NOMO-1 treated with DMSO at 0.1 percent for 48 hours (cell line): Measurements from ENCODE around the gene VMP1.
"Not testable (repeated sequence)": the region's sequence is repeated elsewhere in the genome, so short reads cannot be mapped to it uniquely, and the experiment has no call there.

Source experiments
- DNase-seq: peaks from one replicate; lab custom pipeline; 2025; ENCODE audit not compliant: unreplicated experiment; lab: John Stamatoyannopoulos, UW

The VMP1 gene

GRCh38 chr17:59806322-59806721 lies 98.9 kb downstream of the VMP1 start:
- not testable (repeated sequence) for DNase-seq

GRCh38 chr17:59807892-59808509 lies 100.5 kb downstream of the VMP1 start:
- DNase-seq: no peak

GRCh38 chr17:59810894-59811153 lies 103.4 kb downstream of the VMP1 start:
- no peak for DNase-seq

- DNase-seq: no peak
Measured at GRCh38 chr17:59811209-59811608, 103.8 kb downstream of the VMP1 start.

GRCh38 chr17:59812139-59812538 lies 104.7 kb downstream of the VMP1 start:
- DNase-seq: no peak

- DNase-seq: no peak
Measured at GRCh38 chr17:59814276-59814675, 106.8 kb downstream of the VMP1 start.

GRCh38 chr17:59814685-59815084 lies 107.2 kb downstream of the VMP1 start:
- DNase-seq: no peak

GRCh38 chr17:59815965-59816364 lies 108.5 kb downstream of the VMP1 start:
- no peak for DNase-seq

- no peak for DNase-seq
Measured at GRCh38 chr17:59825533-59826322, 118.3 kb downstream of the VMP1 start.

- no peak for DNase-seq
Measured at GRCh38 chr17:59826706-59827453, 119.4 kb downstream of the VMP1 start.

GRCh38 chr17:59827721-59828477 lies 120.4 kb downstream of the VMP1 start:
- DNase-seq: no peak

GRCh38 chr17:59828478-59828760 lies 121.0 kb downstream of the VMP1 start:
- no peak for DNase-seq

- not testable (repeated sequence) for DNase-seq
Measured at GRCh38 chr17:59828819-59829216, 121.4 kb downstream of the VMP1 start.

- DNase-seq: peak; percentile 98
Measured at GRCh38 chr17:59829217-59830006, 122.0 kb downstream of the VMP1 start.

GRCh38 chr17:59830007-59830630 lies 122.7 kb downstream of the VMP1 start:
- DNase-seq: no peak

GRCh38 chr17:59830846-59831486 lies 123.5 kb downstream of the VMP1 start:
- no peak for DNase-seq

- peak; percentile 39 for DNase-seq
Measured at GRCh38 chr17:59832883-59833379, 125.5 kb downstream of the VMP1 start.

GRCh38 chr17:59837308-59838051 lies 130.0 kb downstream of the VMP1 start:
- peak; percentile 100 for DNase-seq
